Measurements from ENCODE around the gene PIGU. TPM values are rescaled to one million over a fixed set of nuclear protein-coding genes. Genes with fewer than 3 reads are reported as not detected.
"Not testable (repeated sequence)": the region's sequence is repeated elsewhere in the genome, so short reads cannot be mapped to it uniquely, and the experiment has no call there.

The PIGU gene
- total and polyA plus RNA-seq, 12 donors: 11.0 to 23.8 (median 14.6) TPM

DNA sequence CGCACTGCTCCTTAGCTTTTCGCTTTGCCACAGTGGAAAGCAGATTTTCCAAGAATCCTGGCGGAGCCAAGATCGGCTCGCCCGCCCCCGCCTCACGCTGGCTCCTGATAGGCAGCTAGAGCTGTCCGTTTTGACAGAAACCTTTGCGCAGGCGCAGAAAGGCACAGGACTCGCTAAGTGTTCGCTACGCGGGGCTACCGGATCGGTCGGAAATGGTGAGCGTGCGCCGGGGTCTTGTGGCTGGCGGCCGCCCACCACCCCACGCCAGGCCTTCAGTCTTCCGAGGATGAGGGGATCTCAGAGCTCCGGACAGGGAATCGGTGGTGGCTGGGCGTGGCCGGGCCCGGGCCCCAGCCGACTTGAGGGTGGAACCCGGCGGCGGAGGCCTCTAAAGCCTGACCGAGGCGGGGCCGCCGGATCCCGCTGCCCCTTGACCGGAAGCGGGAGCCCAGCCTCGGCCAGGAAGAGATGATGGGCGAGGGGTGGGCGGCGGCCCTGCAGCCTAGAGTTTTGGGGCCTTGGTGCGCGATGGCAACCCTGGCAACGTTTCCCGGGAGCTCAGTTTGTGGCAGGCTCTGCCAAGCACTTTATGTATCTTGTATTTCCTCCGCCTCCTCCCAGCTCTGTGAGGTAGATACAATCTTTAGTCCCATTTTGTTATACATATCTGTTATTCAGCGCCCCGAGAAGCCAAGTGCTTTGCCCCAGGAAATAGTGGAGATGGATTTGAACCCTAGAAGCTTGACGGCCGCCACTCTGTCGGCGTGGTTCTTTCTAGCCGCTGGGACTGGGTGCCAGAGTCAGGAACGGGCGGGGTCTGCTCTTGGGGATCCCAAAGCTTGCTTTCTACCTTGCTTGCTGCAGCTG lies 160.4 kb downstream of the PIGU start, which contains the start of gene DYNLRB1:
TSS of gene DYNLRB1 (plus strand) at position 176 of the 867 bp plus-strand sequence. CDS start at position 213, 37 bp downstream.
- 0% methylated on average over 59 of the region's 59 CpGs for WGBS, 2 donors
- no peaks in the 10 kb centered on the region for H3K27me3 ChIP-seq
- TF ChIP-seq, protein P1, sequence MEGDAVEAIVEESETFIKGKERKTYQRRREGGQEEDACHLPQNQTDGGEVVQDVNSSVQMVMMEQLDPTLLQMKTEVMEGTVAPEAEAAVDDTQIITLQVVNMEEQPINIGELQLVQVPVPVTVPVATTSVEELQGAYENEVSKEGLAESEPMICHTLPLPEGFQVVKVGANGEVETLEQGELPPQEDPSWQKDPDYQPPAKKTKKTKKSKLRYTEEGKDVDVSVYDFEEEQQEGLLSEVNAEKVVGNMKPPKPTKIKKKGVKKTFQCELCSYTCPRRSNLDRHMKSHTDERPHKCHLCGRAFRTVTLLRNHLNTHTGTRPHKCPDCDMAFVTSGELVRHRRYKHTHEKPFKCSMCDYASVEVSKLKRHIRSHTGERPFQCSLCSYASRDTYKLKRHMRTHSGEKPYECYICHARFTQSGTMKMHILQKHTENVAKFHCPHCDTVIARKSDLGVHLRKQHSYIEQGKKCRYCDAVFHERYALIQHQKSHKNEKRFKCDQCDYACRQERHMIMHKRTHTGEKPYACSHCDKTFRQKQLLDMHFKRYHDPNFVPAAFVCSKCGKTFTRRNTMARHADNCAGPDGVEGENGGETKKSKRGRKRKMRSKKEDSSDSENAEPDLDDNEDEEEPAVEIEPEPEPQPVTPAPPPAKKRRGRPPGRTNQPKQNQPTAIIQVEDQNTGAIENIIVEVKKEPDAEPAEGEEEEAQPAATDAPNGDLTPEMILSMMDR (IDR thresholded peaks at IDR 0.05): no peak
- intact Hi-C loops (cut with DNase I): loop anchor here in 2 of 10 donors (5.0 to 10.0 kb wide), 2 partner anchors 204 to 662 kb away; no protein-coding TSS in a partner anchor
- peak within 1 kb of the TSS; percentile 48 to 92 (median 74) for H3K4me3 ChIP-seq
- H3K9me3 ChIP-seq: no peaks in the 10 kb centered on the region
- ATAC-seq (peak; percentile 96 to 98 (median 97)), DNase-seq (peak; percentile 97 to 98)
- H3K36me3 ChIP-seq: peaks cover 0 to 46% (median 8%) of the 10 kb centered on the region in 9 donors
- H3K4me1 ChIP-seq: peaks cover 0 to 75% (median 43%) of the 10 kb centered on the region in 9 donors
- H3K27ac ChIP-seq: peak within 1 kb of the TSS; percentile 85 to 98 (median 96)

DNA sequence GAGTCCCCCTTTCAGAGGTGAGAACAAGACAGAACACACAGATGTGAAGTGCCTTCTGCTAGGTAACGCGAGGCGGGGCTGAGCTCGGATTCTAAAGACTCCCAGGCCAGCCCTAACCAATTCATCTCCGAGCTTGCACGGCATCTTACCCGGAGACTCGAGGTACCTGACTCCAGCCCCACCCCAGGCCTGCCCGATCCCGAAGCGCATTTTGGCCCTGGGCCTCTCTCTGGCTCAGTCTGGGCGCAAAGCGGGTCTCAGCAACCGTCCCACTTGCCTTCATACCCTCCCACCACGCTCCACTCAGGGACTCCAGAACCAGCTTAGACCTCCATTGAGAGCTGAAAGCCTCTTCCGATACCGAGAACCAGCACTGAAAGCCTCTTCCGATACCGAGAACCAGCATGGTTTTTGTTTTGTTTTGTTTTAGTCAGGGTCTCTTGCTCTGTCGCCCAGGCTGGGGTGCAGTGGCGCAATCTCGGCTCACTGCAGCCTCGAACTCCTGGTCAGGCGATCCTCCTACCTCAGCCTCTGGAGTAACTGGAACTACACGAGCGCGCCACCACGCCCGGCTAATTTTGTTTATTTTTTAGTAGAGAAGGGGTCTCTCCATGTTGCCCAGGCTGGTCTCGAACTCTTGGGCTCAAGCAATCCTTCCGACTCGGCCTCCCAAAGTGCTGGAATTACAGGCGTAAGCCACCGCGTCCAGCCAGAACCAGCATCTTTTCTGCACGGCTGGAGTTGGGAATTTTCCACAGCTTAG lies 161.2 kb downstream of the PIGU start:
- DNase-seq (peak in 1 of 2 donors; percentile 24), ATAC-seq (peak; percentile 3 to 68 (median 39))
- Histone ChIP-seq H3K36me3 (peaks cover 0 to 51% (median 8%) of the 10 kb centered on the region in 9 donors), H3K4me3 (peak overlapping the region; percentile 48 to 92 (median 74)), H3K27ac (peak overlapping the region in 9 of 10 donors; percentile 85 to 98 (median 96)), H3K4me1 (peaks cover 0 to 67% (median 39%) of the 10 kb centered on the region in 9 donors), H3K27me3 (no peaks in the 10 kb centered on the region), H3K9me3 (no peaks in the 10 kb centered on the region)
- TF ChIP-seq, protein P1 (IDR thresholded peaks at IDR 0.05): no peak
- intact Hi-C loops (cut with DNase I): loop anchor here in 2 of 10 donors (5.0 to 10.0 kb wide), 2 partner anchors 203 to 661 kb away; no protein-coding TSS in a partner anchor
- WGBS, 2 donors: 4 to 6% methylated on average over 36 of the region's 36 CpGs

DNA sequence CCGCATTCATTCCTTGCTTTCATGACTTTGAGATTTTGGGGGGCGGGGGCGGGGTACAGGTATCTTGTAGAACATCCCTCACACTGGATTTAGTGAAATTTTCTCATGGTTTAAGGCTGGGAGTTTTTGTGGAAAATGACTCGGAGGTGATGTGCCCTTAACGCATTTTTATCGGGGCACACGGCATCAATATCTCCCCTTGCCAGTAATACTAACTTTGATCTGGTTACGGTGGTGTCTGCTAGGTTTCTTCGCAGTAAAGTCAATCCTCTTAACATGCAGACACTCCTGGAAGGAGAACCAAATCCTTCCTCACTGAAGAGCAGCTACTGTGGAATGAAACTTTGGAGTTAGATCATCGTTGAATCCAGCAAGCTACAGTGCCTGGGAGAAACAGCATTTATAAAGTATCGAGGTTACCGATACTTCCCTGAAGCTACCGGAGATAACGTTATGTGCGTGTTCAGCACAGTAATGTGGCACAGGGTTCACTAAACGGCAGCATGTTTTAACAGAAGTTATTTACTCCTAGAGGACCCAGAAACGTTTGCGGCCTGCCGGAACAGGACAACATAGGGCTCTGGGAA lies 161.9 kb downstream of the PIGU start:
- TF ChIP-seq, protein P1 (IDR thresholded peaks at IDR 0.05): no peak
- DNase-seq (no peak), ATAC-seq (no peak)
- peak overlapping the region in 9 of 10 donors; percentile 68 to 92 (median 76) for H3K4me3 ChIP-seq
- 36 to 42% methylated on average over 19 of the region's 19 CpGs for WGBS, 2 donors
- H3K27ac ChIP-seq: peak overlapping the region in 9 of 10 donors; percentile 85 to 98 (median 96)
- H3K4me1 ChIP-seq: peaks cover 0 to 61% (median 39%) of the 10 kb centered on the region in 9 donors
- no peaks in the 10 kb centered on the region for H3K9me3 ChIP-seq
- peaks cover 0 to 51% (median 4%) of the 10 kb centered on the region in 9 donors for H3K36me3 ChIP-seq
- intact Hi-C loops (cut with DNase I): loop anchor here in 3 of 10 donors (5.0 to 10.0 kb wide), 4 partner anchors 38 to 852 kb away; no protein-coding TSS in a partner anchor
- no peaks in the 10 kb centered on the region for H3K27me3 ChIP-seq

DNA sequence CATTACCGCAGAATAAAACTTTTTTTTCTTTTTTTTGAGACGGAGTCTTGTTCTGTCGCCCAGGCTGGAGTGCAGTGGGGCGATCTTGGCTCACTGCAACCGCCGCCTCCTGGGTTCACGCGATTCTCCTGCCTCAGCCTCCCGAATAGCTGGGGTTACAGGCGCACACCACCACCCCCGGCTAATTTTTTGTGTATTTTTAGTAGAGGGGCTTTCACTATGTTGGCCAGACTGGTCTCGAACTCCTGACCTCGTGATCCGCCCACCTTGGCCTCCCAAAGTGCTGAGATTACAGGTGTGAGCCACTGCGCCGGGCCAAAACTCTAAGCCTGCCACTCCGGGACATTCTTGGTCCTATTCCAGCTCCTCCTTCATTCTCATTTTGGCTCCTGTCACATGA lies 162.9 kb downstream of the PIGU start:
- Histone ChIP-seq H3K4me1 (peaks cover 0 to 53% (median 30%) of the 10 kb centered on the region in 9 donors), H3K36me3 (peaks cover 0 to 51% (median 3%) of the 10 kb centered on the region in 9 donors)
- not testable (repeated sequence) for DNase-seq, ATAC-seq, H3K4me3 ChIP-seq, H3K27ac ChIP-seq, H3K27me3 ChIP-seq, H3K9me3 ChIP-seq
- intact Hi-C loops (cut with DNase I): loop anchor here in 3 of 10 donors (5.0 to 10.0 kb wide), 3 partner anchors 37 to 853 kb away; no protein-coding TSS in a partner anchor
- 89 to 91% methylated on average over 17 of the region's 17 CpGs for WGBS, 2 donors

Data from heart right ventricle (tissue), 16 donors.